H1 (cell line): ENCODE data around the gene PLAU. TPM values are rescaled to one million over a fixed set of nuclear protein-coding genes. Genes with fewer than 3 reads are reported as not detected.

ENCODE experiments used
- CTCF ChIA-PET: fragments of 300-600 bp; sonication (Branson Sonifier 250); formaldehyde crosslinking; loops from one replicate; lab custom pipeline; 2021; ENCODE audit not compliant: partially characterized antibody; lab: Charles Lee
- POLR2A ChIA-PET: fragments of 300-600 bp; sonication (Branson Sonifier 250); formaldehyde crosslinking; loops from one replicate; lab custom pipeline; 2021; ENCODE audit warnings: inconsistent platforms; ENCODE audit not compliant: partially characterized antibody; lab: Charles Lee
- DNase-seq, 2 experiments: peaks; one replicate each; pipeline versions ENCODE4 v3.0.0 to v3.0.0-alpha.2; 2010 to 2022; ENCODE audit warnings: low spot score in 2 of 2, low read depth in 1 of 2, mixed read lengths in 1 of 2
- FAIRE-seq: peaks from 2 replicates; lab custom pipeline; 2011; peaks lifted over from hg19 to GRCh38; lab: Jason Lieb, UNC
- H2AFZ ChIP-seq: 2 replicates; pipeline ENCODE4 v1.8.1; 2012; ENCODE audit warnings: low read length, inconsistent platforms
- H2AK5ac ChIP-seq: 2 replicates; pipeline ENCODE4 v1.6.1; 2013; ENCODE audit warnings: low read depth, low read length
- H2BK120ac ChIP-seq: replicated peaks from 2 replicates; pipeline ENCODE3; 2013; ENCODE audit warnings: low read depth, low read length, inconsistent platforms
- H2BK12ac ChIP-seq: 2 replicates; pipeline ENCODE4 v1.6.1; 2013; ENCODE audit warnings: low read depth, low read length
- H2BK15ac ChIP-seq: 2 replicates; pipeline ENCODE4 v1.6.1; 2013; ENCODE audit warnings: low read length
- H2BK20ac ChIP-seq: 2 replicates; pipeline ENCODE4 v1.6.1; 2013; ENCODE audit warnings: low read length
- H2BK5ac ChIP-seq: 2 replicates; pipeline ENCODE4 v1.6.1; 2013; ENCODE audit warnings: low read depth, low read length
- H3K14ac ChIP-seq: 2 replicates; pipeline ENCODE4 v1.6.1; 2013; ENCODE audit warnings: inconsistent platforms; ENCODE audit not compliant: insufficient read length
- H3K18ac ChIP-seq: 2 replicates; pipeline ENCODE4 v1.6.1; 2013; ENCODE audit warnings: low read length; ENCODE audit errors: extremely low read depth
- H3K23ac ChIP-seq: 2 replicates; pipeline ENCODE4 v1.6.1; 2013; ENCODE audit warnings: inconsistent platforms; ENCODE audit not compliant: insufficient read length
- H3K23me2 ChIP-seq: 2 replicates; pipeline ENCODE4 v1.6.1; 2013; ENCODE audit warnings: low read depth, low read length
- H3K27ac ChIP-seq: 2 replicates; pipeline ENCODE4 v1.6.1; 2011; ENCODE audit warnings: low read depth, low read length, inconsistent platforms
- H3K27me3 ChIP-seq, 4 experiments: replicated peaks in 1 of 4; 1 replicate in 1 of 4; 2 replicates in 3 of 4; pipeline versions ENCODE4 v1.6.1 to v1.8.1; 2011 to 2013; ENCODE audit warnings: low read length in 3 of 4, mild to moderate bottlenecking in 3 of 4, inconsistent platforms in 2 of 4, mixed read lengths in 2 of 4, moderate library complexity in 1 of 4; ENCODE audit not compliant: control insufficient read depth in 3 of 4, insufficient read depth in 3 of 4; ENCODE audit errors: extremely low read depth in 1 of 4
- H3K36me3 ChIP-seq, 4 experiments: 2 replicates each; pipeline versions ENCODE4 v1.6.1 to v1.8.1; 2011 to 2013; ENCODE audit warnings: mild to moderate bottlenecking in 4 of 4, low read length in 3 of 4, moderate library complexity in 2 of 4, control low read depth in 1 of 4, inconsistent platforms in 1 of 4; ENCODE audit not compliant: insufficient read depth in 4 of 4, control insufficient read depth in 2 of 4
- H3K4ac ChIP-seq: replicated peaks from 2 replicates; pipeline ENCODE3; 2013; ENCODE audit warnings: low read length, low read depth, mixed read lengths, inconsistent platforms; ENCODE audit not compliant: insufficient read length
- H3K4me1 ChIP-seq, 4 experiments: replicated peaks in 1 of 4; 1 replicate in 1 of 4; 2 replicates in 3 of 4; pipeline versions ENCODE4 v1.6.1 to v1.8.1; 2011 to 2013; ENCODE audit warnings: low read length in 3 of 4, inconsistent platforms in 2 of 4, mixed read lengths in 1 of 4; ENCODE audit not compliant: insufficient read depth in 4 of 4, control insufficient read depth in 3 of 4
- H3K4me2 ChIP-seq, 2 experiments: 2 replicates each; pipeline versions ENCODE4 v1.6.1 to v1.8.1; 2011 to 2013; ENCODE audit warnings: low read depth in 2 of 2, low read length in 2 of 2, control low read depth in 1 of 2, inconsistent platforms in 1 of 2, mild to moderate bottlenecking in 1 of 2; ENCODE audit not compliant: insufficient read depth in 1 of 2
- H3K4me3 ChIP-seq, 4 experiments: fragments of 200-600, 300-600 bp in 1 of 4; sonication (generic), shearing (Covaris generic), sonication (Bioruptor Twin) in 1 of 4; 2 replicates each; pipeline versions ENCODE4 v1.5.1 to v1.8.1; 2011 to 2016; ENCODE audit warnings: low read length in 4 of 4, low read depth in 3 of 4, control low read depth in 2 of 4, inconsistent platforms in 2 of 4, mild to moderate bottlenecking in 2 of 4, mixed read lengths in 1 of 4, moderate library complexity in 1 of 4; ENCODE audit not compliant: insufficient read depth in 2 of 4; ENCODE audit errors: extremely low read depth in 1 of 4
- H3K56ac ChIP-seq: replicated peaks from 2 replicates; pipeline ENCODE3; 2013; ENCODE audit warnings: low read depth, mild to moderate bottlenecking, mixed read lengths, low read length, inconsistent platforms; ENCODE audit not compliant: insufficient read length
- H3K79me1 ChIP-seq: 2 replicates; pipeline ENCODE4 v1.6.1; 2013; ENCODE audit warnings: low read depth, low read length, control low read depth
- H3K79me2 ChIP-seq, 2 experiments: 2 replicates each; pipeline versions ENCODE4 v1.6.1 to v1.8.1; 2012 to 2013; ENCODE audit warnings: low read length in 2 of 2, mild to moderate bottlenecking in 2 of 2, inconsistent platforms in 1 of 2; ENCODE audit not compliant: insufficient read depth in 2 of 2, control insufficient read depth in 1 of 2
- H3K9ac ChIP-seq, 4 experiments: replicated peaks in 1 of 4; 1 replicate in 1 of 4; 2 replicates in 3 of 4; pipeline versions ENCODE4 v1.6.1 to v1.8.1; 2011 to 2013; ENCODE audit warnings: low read depth in 3 of 4, low read length in 3 of 4, control low read depth in 2 of 4, mild to moderate bottlenecking in 2 of 4, moderate library complexity in 2 of 4, inconsistent platforms in 1 of 4; ENCODE audit errors: extremely low read depth in 1 of 4
- H3K9me3 ChIP-seq, 2 experiments: 2 replicates each; pipeline versions ENCODE4 v1.6.1 to v1.8.1; 2012 to 2013; ENCODE audit warnings: mild to moderate bottlenecking in 2 of 2, moderate library complexity in 2 of 2, control low read depth in 1 of 2, inconsistent platforms in 1 of 2, low read depth in 1 of 2, low read length in 1 of 2, mixed read lengths in 1 of 2; ENCODE audit not compliant: insufficient read depth in 2 of 2
- H4K20me1 ChIP-seq, 2 experiments: replicated peaks in 1 of 2; 2 replicates each; pipeline versions ENCODE3 to v1.8.1; 2011 to 2013; ENCODE audit warnings: inconsistent platforms in 2 of 2, low read length in 2 of 2, mild to moderate bottlenecking in 1 of 2; ENCODE audit not compliant: insufficient read depth in 2 of 2, control insufficient read depth in 1 of 2
- H4K5ac ChIP-seq: 2 replicates; pipeline ENCODE4 v1.6.1; 2013; ENCODE audit warnings: low read length, low read depth, mixed read lengths, inconsistent platforms; ENCODE audit not compliant: insufficient read length
- H4K8ac ChIP-seq: 2 replicates; pipeline ENCODE4 v1.8.0; 2013; ENCODE audit warnings: mild to moderate bottlenecking, moderate library complexity, low read length, inconsistent platforms; ENCODE audit not compliant: insufficient read depth; ENCODE audit errors: extremely low read depth
- H4K91ac ChIP-seq: replicated peaks from 2 replicates; pipeline ENCODE3; 2013; ENCODE audit warnings: low read length, mixed read lengths, inconsistent platforms; ENCODE audit not compliant: insufficient read length
- CHD2 ChIP-seq: IDR thresholded peaks from 2 replicates; pipeline ENCODE4 v1.6.1; 2012; ENCODE audit warnings: low read length, improper control_type of control experiment
- TBP ChIP-seq: IDR thresholded peaks from 2 replicates; pipeline ENCODE4 v1.6.1; 2011; ENCODE audit warnings: low read depth, low read length, improper control_type of control experiment
- WGBS, 2 experiments: shearing (Covaris generic) in 1 of 2; methylation state at CpG; one replicate each; pipeline versions ENCODE4 v1.1.6 to v1.1.7; 2013 to 2015; ENCODE audit warnings: low lambda C conversion rate in 2 of 2, mixed read lengths in 2 of 2, inconsistent platforms in 1 of 2, low coverage in 1 of 2, missing lambda C conversion rate in 1 of 2; ENCODE audit not compliant: insufficient replicate concordance in 2 of 2, insufficient coverage in 1 of 2, insufficient read length in 1 of 2; ENCODE audit errors: extremely low coverage in 1 of 2, missing lambda C conversion rate in 1 of 2; 5-methylcytosine and 5-hydroxymethylcytosine counted together
- polyA plus RNA-seq, 7 experiments: library from polyadenylated mRNA; depleted of rRNA in 3 of 7; stranded (reverse) in 5 of 7; unstranded in 2 of 7; fragments of >200 nt in 5 of 7; fragments of 200-250 nt in 2 of 7; gene quantifications; 1 replicate in 5 of 7; 2 replicates in 1 of 7; 4 replicates in 1 of 7; pipeline versions ENCODE4 v1.2.1 to v1.2.3, GENCODE V29; 2011 to 2013; ENCODE audit warnings: missing spikeins in 2 of 7, mixed read lengths in 2 of 7
- total RNA-seq: library from RNA; stranded (reverse); fragmentation: NEBNext Ultra II Directional; extraction: Animal tissue kit (Norgen Biotek cat#: 25700); gene quantifications from 2 replicates; pipeline ENCODE4 v1.2.1, GENCODE V29; 2021

The PLAU gene
- total and polyA plus RNA-seq, 2 of the 8 experiments (the other 6 are each of a cell fraction or from before 2014, with no cell fraction given) = 16.2 to 26.1 TPM

DNA sequence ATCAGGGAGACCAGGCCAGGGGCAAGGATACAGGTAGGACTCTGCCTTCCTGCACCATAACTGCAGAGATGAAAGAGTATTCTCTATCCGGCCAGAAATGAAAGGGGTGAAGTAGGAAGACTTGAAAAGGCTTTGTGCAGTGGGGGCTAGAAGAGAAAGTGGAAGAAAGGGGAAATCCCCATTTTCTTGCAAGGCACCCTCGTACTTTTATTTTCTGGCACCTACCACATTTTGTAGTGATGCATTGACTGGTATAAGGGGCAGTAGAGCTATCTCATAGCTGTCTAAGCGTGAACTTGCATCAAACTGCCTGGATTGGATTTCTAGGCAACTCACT is 35.8 kb upstream of the PLAU start:
- CTCF ChIA-PET = interaction anchor here (1.0 to 27.0 kb wide), 5 partner anchors 11 to 61 kb away, joined by 3 to 681 read pairs (median 243); no protein-coding TSS in a partner anchor
- DNase-seq = no peak
- no peak for FAIRE-seq

More for the DNA sequence above, 35.8 kb upstream of the PLAU start:
- no peak overlapping the region for H2BK15ac ChIP-seq
- peak overlapping the region; percentile 47 to 64 (median 60) for H3K4me3 ChIP-seq
- H2BK12ac ChIP-seq = no peak overlapping the region
- H3K14ac ChIP-seq = no peak overlapping the region
- H2AFZ ChIP-seq = peak overlapping the region; percentile 4; the same call in 1 of the 2 replicates
- H4K91ac ChIP-seq = no peak overlapping the region
- peaks cover 17% of the 10 kb centered on the region for H3K79me1 ChIP-seq
- peaks cover 9% of the 10 kb centered on the region; the same call in 1 of the 2 replicates for H3K23me2 ChIP-seq
- H2AK5ac ChIP-seq = no peak overlapping the region
- H3K9ac ChIP-seq = no peak overlapping the region; a peak in 1 of 7 replicates
- POLR2A ChIA-PET = interaction anchor here (0.8 to 1.8 kb wide), 6 partner anchors 8 to 123 kb away, joined by 3 to 9 read pairs (median 4); partner anchors contain the start of gene VCL
- no peaks in the 10 kb centered on the region for H3K9me3 ChIP-seq
- H4K20me1 ChIP-seq = peaks cover 12 to 15% of the 10 kb centered on the region in 2 experiments
- peaks cover 0 to 3% (median 0%) of the 10 kb centered on the region in 4 experiments; a peak in 1 of 7 replicates for H3K27me3 ChIP-seq
- peaks cover 0 to 31% of the 10 kb centered on the region in 2 experiments; a peak in 3 of 4 replicates for H3K79me2 ChIP-seq
- peak overlapping the region; percentile 74 to 78 for H3K4me2 ChIP-seq
- no peak overlapping the region for H3K56ac ChIP-seq
- TF ChIP-seq CHD2 = no peak
- TF ChIP-seq TBP = no peak
- TF ChIP-seq, all 59 proteins: peak for 0
- peaks cover 0 to 16% (median 9%) of the 10 kb centered on the region in 4 experiments; a peak in 6 of 7 replicates for H3K4me1 ChIP-seq
- H3K4ac ChIP-seq = no peak overlapping the region
- 0 out of 2 replicates have a peak overlapping the region, but pooled peaks have one; percentile 52 for H2BK5ac ChIP-seq
- no peak overlapping the region for H4K5ac ChIP-seq
- 72% methylated on average over 3 of the region's 3 CpGs; no CpG with 5 or more reads in 1 of the 2 experiments for WGBS, 2 experiments
- H3K27ac ChIP-seq = no peak overlapping the region
- H3K36me3 ChIP-seq = peaks cover 4 to 15% (median 10%) of the 10 kb centered on the region in 4 experiments; a peak in 5 of 8 replicates
- no peak overlapping the region for H3K23ac ChIP-seq
- no peak overlapping the region for H2BK20ac ChIP-seq
- H4K8ac ChIP-seq = no peak overlapping the region; the same call in 1 of the 2 replicates
- no peak overlapping the region for H2BK120ac ChIP-seq
- no peak overlapping the region for H3K18ac ChIP-seq
